DND-41 (cell line): ENCODE results near the gene SH3TC1.

Experiments used
- CTCF ChIP-seq: IDR thresholded peaks from 2 replicates; pipeline ENCODE4 v1.5.1; 2012; ENCODE audit warnings: borderline replicate concordance, low read length, moderate library complexity, mild to moderate bottlenecking; ENCODE audit not compliant: poor library complexity, severe bottlenecking; ENCODE audit errors: extremely low read depth
- EZH2 ChIP-seq: IDR thresholded peaks from 3 replicates; pipeline ENCODE4 v1.6.1; 2012; ENCODE audit warnings: borderline replicate concordance, low read depth, mild to moderate bottlenecking, moderate library complexity, low read length, inconsistent platforms; ENCODE audit not compliant: severe bottlenecking

- TF ChIP-seq CTCF, result no peak
- TF ChIP-seq EZH2, result no peak
Measured at GRCh38 chr4:8203817-8204216, 4.7 kb downstream of the SH3TC1 start.
